Suprapubic skin (tissue), 4 donors: Measurements from ENCODE around the gene KCNE5.

Experiments
- EP300 ChIP-seq: sonication (generic); formaldehyde crosslinking; IDR thresholded peaks from one replicate; pipeline ENCODE4 v1.6.1; 2017; ENCODE audit warnings: antibody characterized with exemption
- POLR2AphosphoS5 ChIP-seq, 3 donors: sonication (generic); formaldehyde crosslinking; IDR thresholded peaks; one replicate each; pipeline ENCODE4 v1.6.1; 2017; ENCODE audit warnings: antibody characterized with exemption in 3 of 3

- TF ChIP-seq EP300, result no peak
- TF ChIP-seq POLR2AphosphoS5 (IDR thresholded peaks at IDR 0.05), result no peak
These were observed 10.2 kb upstream of the KCNE5 start for GRCh38 chrX:109635146-109635545.
